Mesendoderm (in vitro differentiated cells): ENCODE results near the gene MAN2A1.

Experiments
- DNase-seq: peaks from one replicate; pipeline ENCODE4 v3.0.0; 2013
- H2AK5ac ChIP-seq: 2 replicates; pipeline ENCODE4 v1.6.1; 2013; ENCODE audit warnings: low read length, inconsistent platforms
- H2BK120ac ChIP-seq: 2 replicates; pipeline ENCODE4 v1.6.1; 2013; ENCODE audit warnings: low read depth, mild to moderate bottlenecking, low read length, moderate library complexity, mixed read lengths
- H2BK15ac ChIP-seq: replicated peaks from 2 replicates; pipeline ENCODE4 v1.6.1; 2013; ENCODE audit warnings: low read depth, mild to moderate bottlenecking, moderate library complexity
- H2BK5ac ChIP-seq: 2 replicates; pipeline ENCODE4 v1.6.1; 2013; ENCODE audit warnings: low read length, inconsistent platforms
- H3K18ac ChIP-seq: 2 replicates; pipeline ENCODE4 v1.6.1; 2013; ENCODE audit warnings: mild to moderate bottlenecking, low read length, mixed read lengths
- H3K23ac ChIP-seq: one replicate; pipeline ENCODE4 v1.6.1; 2013; ENCODE audit warnings: low read length
- H3K27ac ChIP-seq: 2 replicates; pipeline ENCODE4 v1.5.1; 2013; ENCODE audit warnings: low read depth, mild to moderate bottlenecking, inconsistent platforms, low read length, moderate library complexity
- H3K27me3 ChIP-seq: 2 replicates; pipeline ENCODE4 v1.6.1; 2013; ENCODE audit warnings: low read length, control low read depth, mild to moderate bottlenecking, inconsistent platforms; ENCODE audit not compliant: insufficient read depth, poor library complexity
- H3K36me3 ChIP-seq: 2 replicates; pipeline ENCODE4 v1.6.1; 2013; ENCODE audit warnings: low read length, inconsistent platforms; ENCODE audit not compliant: control insufficient read depth, insufficient read depth
- H3K4ac ChIP-seq: one replicate; pipeline ENCODE4 v1.6.1; 2013; ENCODE audit warnings: low read depth, mild to moderate bottlenecking, low read length, moderate library complexity
- H3K4me1 ChIP-seq: 2 replicates; pipeline ENCODE4 v1.6.1; 2013; ENCODE audit warnings: low read depth, low read length, inconsistent platforms; ENCODE audit not compliant: control insufficient read depth
- H3K4me2 ChIP-seq: 2 replicates; pipeline ENCODE4 v1.6.1; 2013; ENCODE audit warnings: low read length
- H3K4me3 ChIP-seq: 2 replicates; pipeline ENCODE4 v1.5.1; 2013; ENCODE audit warnings: mild to moderate bottlenecking, low read length
- H3K56ac ChIP-seq: one replicate; pipeline ENCODE4 v1.6.1; 2013; ENCODE audit warnings: low read length
- H3K79me1 ChIP-seq: 2 replicates; pipeline ENCODE4 v1.6.1; 2013; ENCODE audit warnings: low read length, inconsistent platforms
- H3K79me2 ChIP-seq: 2 replicates; pipeline ENCODE4 v1.6.1; 2013; ENCODE audit warnings: mild to moderate bottlenecking, low read length; ENCODE audit not compliant: control insufficient read depth, insufficient read depth
- H3K9ac ChIP-seq: 2 replicates; pipeline ENCODE4 v1.6.1; 2013; ENCODE audit warnings: low read length, inconsistent platforms
- H4K5ac ChIP-seq: one replicate; pipeline ENCODE4 v1.6.1; 2013; ENCODE audit warnings: low read length
- H4K8ac ChIP-seq: one replicate; pipeline ENCODE4 v1.6.1; 2013; ENCODE audit warnings: low read depth, mild to moderate bottlenecking, control low read depth, low read length, moderate library complexity
- WGBS: extraction: QIAGEN DNeasy Blood & Tissue Kit; methylation state at CpG from one replicate; pipeline ENCODE4 v1.1.7; 2013; ENCODE audit warnings: low lambda C conversion rate, missing lambda C conversion rate; ENCODE audit not compliant: insufficient coverage; ENCODE audit errors: extremely low coverage; 5-methylcytosine and 5-hydroxymethylcytosine counted together

Gene MAN2A1

DNA sequence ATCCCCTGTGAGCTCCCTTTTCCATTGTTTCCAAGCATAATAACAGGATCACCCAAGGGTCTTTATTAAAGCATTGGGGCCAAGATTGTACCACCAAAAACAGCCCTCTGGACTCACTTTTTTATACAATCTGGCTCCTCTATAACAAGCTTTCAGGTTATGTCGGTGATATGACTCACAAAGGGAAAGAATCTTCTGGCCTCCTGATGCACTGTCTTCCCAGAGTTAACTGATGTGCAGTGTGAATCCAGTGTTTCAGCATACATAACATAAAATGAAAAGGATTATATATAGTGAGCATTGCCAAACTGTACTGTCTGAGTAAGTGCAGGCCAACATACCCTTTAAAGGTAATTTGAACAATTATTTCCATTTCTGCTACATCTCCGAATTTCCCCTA, 33.9 kb upstream of the MAN2A1 start:
- Histone ChIP-seq H3K4me2 (no peak overlapping the region), H3K36me3 (no peaks in the 10 kb centered on the region), H3K27me3 (no peaks in the 10 kb centered on the region), H3K56ac (no peak overlapping the region), H3K9ac (no peak overlapping the region), H4K8ac (no peak overlapping the region), H2BK15ac (no peak overlapping the region), H3K4ac (no peak overlapping the region), H4K5ac (no peak overlapping the region), H3K4me1 (peaks cover 2% of the 10 kb centered on the region), H3K79me2 (no peaks in the 10 kb centered on the region), H2AK5ac (no peak overlapping the region), H3K79me1 (no peaks in the 10 kb centered on the region), H2BK120ac (peak overlapping the region; percentile 45), H3K18ac (no peak overlapping the region), H3K23ac (no peak overlapping the region), H3K27ac (no peak overlapping the region), H2BK5ac (no peak overlapping the region), H3K4me3 (no peak overlapping the region)
- DNase-seq = no peak
- no CpG with 5 or more reads among the region's 2 CpGs for WGBS

DNA sequence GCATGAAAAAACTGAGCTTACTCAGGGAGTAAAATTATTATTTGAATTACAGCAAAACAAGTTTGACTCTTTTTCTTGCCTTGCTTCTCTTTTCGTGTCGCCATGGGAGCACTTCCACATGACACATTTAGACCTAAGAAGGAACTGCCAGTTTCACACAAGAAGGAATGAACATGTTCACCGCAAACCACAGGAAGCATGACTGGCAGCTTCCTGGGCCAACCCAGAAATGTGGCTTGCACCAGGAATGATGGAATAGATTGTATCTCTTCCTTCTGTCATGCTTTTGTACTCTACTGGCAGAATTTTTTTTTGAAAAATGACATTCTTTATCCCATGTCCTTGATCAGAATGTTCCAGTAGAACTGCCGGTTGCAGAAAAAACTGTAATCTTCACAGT, 32.9 kb upstream of the MAN2A1 start:
- Histone ChIP-seq H3K27ac (no peak overlapping the region), H3K4me3 (no peak overlapping the region), H3K18ac (no peak overlapping the region), H3K79me2 (no peaks in the 10 kb centered on the region), H3K4ac (no peak overlapping the region), H3K4me2 (no peak overlapping the region), H3K4me1 (peaks cover 2% of the 10 kb centered on the region), H3K27me3 (no peaks in the 10 kb centered on the region), H3K56ac (no peak overlapping the region), H3K79me1 (no peaks in the 10 kb centered on the region), H3K9ac (no peak overlapping the region), H4K8ac (no peak overlapping the region), H2BK5ac (no peak overlapping the region), H3K23ac (no peak overlapping the region), H2BK120ac (no peak overlapping the region), H2BK15ac (no peak overlapping the region), H3K36me3 (no peaks in the 10 kb centered on the region), H4K5ac (no peak overlapping the region), H2AK5ac (no peak overlapping the region)
- DNase-seq = no peak
- no CpG with 5 or more reads among the region's 4 CpGs for WGBS

- Histone ChIP-seq H3K36me3 (no peaks in the 10 kb centered on the region), H3K27ac (no peak overlapping the region), H3K18ac (no peak overlapping the region), H3K4me3 (no peak overlapping the region), H3K27me3 (no peaks in the 10 kb centered on the region), H4K5ac (no peak overlapping the region), H4K8ac (no peak overlapping the region), H3K79me1 (no peaks in the 10 kb centered on the region), H3K23ac (no peak overlapping the region), H3K4ac (no peak overlapping the region), H3K9ac (no peak overlapping the region), H3K4me1 (no peaks in the 10 kb centered on the region), H3K56ac (no peak overlapping the region), H3K79me2 (no peaks in the 10 kb centered on the region), H2BK15ac (no peak overlapping the region), H2BK120ac (no peak overlapping the region), H2AK5ac (no peak overlapping the region), H2BK5ac (no peak overlapping the region), H3K4me2 (no peak overlapping the region)
- no CpG with 5 or more reads among the region's 1 CpG for WGBS
- no peak for DNase-seq
Measured at GRCh38 chr5:109659901-109660300, 29.8 kb upstream of the MAN2A1 start.

DNA sequence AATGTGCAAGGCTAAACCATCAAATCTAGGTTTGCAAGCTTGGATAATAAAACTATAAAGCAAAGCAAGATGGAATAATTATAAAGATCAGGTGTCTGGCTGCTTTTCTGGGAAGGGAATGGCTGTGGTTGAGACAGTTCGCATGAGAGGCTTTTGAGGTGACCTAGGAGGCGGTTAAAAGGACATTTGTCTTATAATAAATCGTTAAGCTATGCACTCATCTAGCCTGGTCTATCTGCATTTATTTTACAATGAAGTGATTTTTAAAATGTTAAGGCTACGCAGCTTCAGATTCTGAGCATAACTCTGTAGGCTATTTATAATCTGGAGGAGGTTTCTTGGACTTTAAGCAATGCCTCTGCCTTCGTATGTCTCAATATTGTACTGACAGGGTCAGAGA, 29.4 kb upstream of the MAN2A1 start:
- no peak overlapping the region for H3K18ac ChIP-seq
- H2AK5ac ChIP-seq = no peak overlapping the region
- H3K9ac ChIP-seq = no peak overlapping the region
- H2BK5ac ChIP-seq = no peak overlapping the region
- H2BK15ac ChIP-seq = no peak overlapping the region
- H3K4me3 ChIP-seq = no peak overlapping the region
- H3K36me3 ChIP-seq = no peaks in the 10 kb centered on the region
- no CpG with 5 or more reads among the region's 5 CpGs for WGBS
- H2BK120ac ChIP-seq = no peak overlapping the region
- H4K8ac ChIP-seq = no peak overlapping the region
- H3K4me1 ChIP-seq = no peaks in the 10 kb centered on the region
- H4K5ac ChIP-seq = no peak overlapping the region
- H3K23ac ChIP-seq = no peak overlapping the region
- no peaks in the 10 kb centered on the region for H3K79me1 ChIP-seq
- no peak overlapping the region for H3K4ac ChIP-seq
- H3K27ac ChIP-seq = no peak overlapping the region
- DNase-seq = no peak
- no peak overlapping the region for H3K4me2 ChIP-seq
- no peaks in the 10 kb centered on the region for H3K27me3 ChIP-seq
- no peak overlapping the region for H3K56ac ChIP-seq
- H3K79me2 ChIP-seq = no peaks in the 10 kb centered on the region

DNA sequence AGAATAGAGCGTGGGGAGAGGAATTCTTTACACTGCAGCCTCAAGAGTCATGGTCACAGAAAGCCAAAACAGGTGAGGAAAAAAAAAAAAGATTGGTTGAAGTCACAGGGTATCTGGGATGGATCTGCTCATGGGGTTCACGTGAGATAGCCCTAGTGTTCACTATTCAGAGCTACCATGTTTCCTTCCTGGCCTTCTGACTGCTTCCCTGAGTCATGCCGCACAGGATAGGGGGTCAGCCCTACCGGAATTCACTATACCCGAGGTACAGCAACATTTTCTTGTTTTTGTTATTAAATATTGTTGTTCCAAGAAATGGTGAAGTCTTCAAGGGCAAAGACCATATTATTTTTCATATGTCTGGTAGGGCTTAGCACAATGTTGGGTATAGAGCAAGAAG, 21.5 kb upstream of the MAN2A1 start:
- Histone ChIP-seq H3K27me3 (no peaks in the 10 kb centered on the region), H3K4me3 (no peak overlapping the region), H3K27ac (no peak overlapping the region), H3K79me1 (no peaks in the 10 kb centered on the region), H3K4me1 (no peaks in the 10 kb centered on the region), H4K5ac (no peak overlapping the region), H2BK5ac (no peak overlapping the region), H3K4me2 (no peak overlapping the region), H3K18ac (no peak overlapping the region), H3K4ac (no peak overlapping the region), H2AK5ac (no peak overlapping the region), H4K8ac (no peak overlapping the region), H3K56ac (no peak overlapping the region), H3K36me3 (no peaks in the 10 kb centered on the region), H3K79me2 (no peaks in the 10 kb centered on the region), H2BK120ac (no peak overlapping the region), H3K23ac (no peak overlapping the region), H2BK15ac (no peak overlapping the region), H3K9ac (no peak overlapping the region)
- WGBS = no CpG with 5 or more reads among the region's 5 CpGs
- DNase-seq = no peak

DNA sequence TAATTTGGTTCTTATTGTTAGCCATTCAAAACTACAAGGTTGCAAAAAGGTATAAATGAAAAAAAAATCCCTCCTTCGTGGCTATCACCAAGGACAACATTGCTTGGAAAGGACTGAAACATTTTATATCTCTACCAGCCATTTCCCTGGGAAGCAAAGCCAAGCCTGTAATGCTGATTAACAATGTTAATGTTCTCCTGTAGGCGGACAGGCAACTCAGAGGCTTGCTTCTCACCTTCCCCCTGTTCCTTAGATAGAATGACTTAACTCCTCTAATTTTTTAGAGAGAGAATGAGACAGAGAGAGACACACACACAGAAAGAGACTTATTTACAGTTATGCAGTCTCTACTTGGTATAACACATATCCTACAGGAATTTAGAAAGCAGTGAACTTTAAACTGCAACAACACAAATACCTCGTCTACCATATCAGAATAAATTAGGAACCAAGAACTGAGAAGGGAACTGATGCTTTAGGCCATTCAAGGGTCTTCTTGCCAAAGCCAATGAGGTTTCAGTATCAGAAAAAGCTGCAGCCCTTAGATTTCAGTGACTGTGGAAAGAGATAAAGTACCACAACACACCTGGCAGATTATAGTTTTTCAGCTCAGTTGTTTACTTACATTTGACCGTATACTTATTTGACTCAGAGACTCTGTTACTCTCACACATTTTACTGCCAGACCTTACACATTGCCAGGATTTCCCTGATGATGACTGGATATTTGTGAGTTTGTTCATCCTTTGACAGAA, 20.9 kb upstream of the MAN2A1 start:
- H3K79me2 ChIP-seq = no peaks in the 10 kb centered on the region
- no peak overlapping the region for H3K27ac ChIP-seq
- H4K5ac ChIP-seq = no peak overlapping the region
- no peaks in the 10 kb centered on the region for H3K4me1 ChIP-seq
- peak; percentile 21 for DNase-seq
- H2AK5ac ChIP-seq = no peak overlapping the region
- H3K9ac ChIP-seq = no peak overlapping the region
- no peak overlapping the region for H3K4me2 ChIP-seq
- H3K23ac ChIP-seq = no peak overlapping the region
- no peak overlapping the region for H2BK15ac ChIP-seq
- no peaks in the 10 kb centered on the region for H3K27me3 ChIP-seq
- H3K56ac ChIP-seq = no peak overlapping the region
- no peak overlapping the region for H2BK5ac ChIP-seq
- no peaks in the 10 kb centered on the region for H3K36me3 ChIP-seq
- H4K8ac ChIP-seq = no peak overlapping the region
- no peaks in the 10 kb centered on the region for H3K79me1 ChIP-seq
- H3K4me3 ChIP-seq = no peak overlapping the region
- WGBS = no CpG with 5 or more reads among the region's 4 CpGs
- H2BK120ac ChIP-seq = no peak overlapping the region
- H3K18ac ChIP-seq = no peak overlapping the region
- no peak overlapping the region for H3K4ac ChIP-seq
